HepG2 (cell line): ENCODE data around the gene CYP46A1. TPM values are rescaled to one million over a fixed set of nuclear protein-coding genes. Genes with fewer than 3 reads are reported as not detected.

Source experiments
- ATAC-seq: fragments of 200-7000 bp; cut with Tn5 transposase; 3 replicates; pipeline ENCODE4 v1.9.1; 2020; ENCODE audit warnings: mild to moderate bottlenecking, moderate library complexity
- BruUV-seq: library from RNA; stranded (reverse); fragments of 400-500 nt; replicated peaks from 2 replicates; lab custom pipeline; 2021; lab: Mats Ljungman, UMichigan
- CTCF ChIA-PET: fragments of 300-600 bp; formaldehyde crosslinking; extraction: SDS; loops from one replicate; lab custom pipeline; 2021; ENCODE audit warnings: low total read pairs, inconsistent platforms, low intra/inter-chr PET ratio; lab: Yijun Ruan, JAX
- POLR2A ChIA-PET: fragments of 350-600 bp; sonication (Branson Sonifier 250); formaldehyde crosslinking; loops from one replicate; lab custom pipeline; 2020; ENCODE audit warnings: antibody characterized with exemption, inconsistent platforms; lab: Yijun Ruan, JAX
- DNase-seq: peaks from one replicate; pipeline ENCODE4 v3.0.0-alpha.2; 2015; ENCODE audit warnings: low spot score
- FAIRE-seq: peaks from 3 replicates; lab custom pipeline; 2011; peaks lifted over from hg19 to GRCh38; lab: Jason Lieb, UNC
- H2AFZ ChIP-seq: one replicate; pipeline ENCODE4 v1.6.1; 2011; ENCODE audit warnings: low read length, inconsistent platforms
- H3K27ac ChIP-seq: fragments of 300-600 bp; 3 replicates; pipeline ENCODE4 v1.8.0; 2011; ENCODE audit warnings: mixed run types, mild to moderate bottlenecking, mixed read lengths, low read length, inconsistent platforms; ENCODE audit not compliant: insufficient read depth; ENCODE audit errors: extremely low read length
- H3K27me3 ChIP-seq, 2 experiments: fragments of 200-600 bp in 1 of 2; 2 replicates in 1 of 2; 3 replicates in 1 of 2; pipeline versions ENCODE4 v1.6.0 to v1.8.0; 2011; ENCODE audit warnings: low read length in 2 of 2, mild to moderate bottlenecking in 2 of 2, moderate library complexity in 2 of 2, inconsistent platforms in 1 of 2; ENCODE audit not compliant: insufficient read depth in 2 of 2, control insufficient read depth in 1 of 2
- H3K36me3 ChIP-seq, 2 experiments: fragments of 200-600 bp in 1 of 2; replicated peaks in 1 of 2; 2 replicates in 1 of 2; 3 replicates in 1 of 2; pipeline versions ENCODE4 v1.5.1 to v1.8.0; 2011; ENCODE audit warnings: low read length in 2 of 2, inconsistent platforms in 1 of 2; ENCODE audit not compliant: insufficient read depth in 2 of 2, control insufficient read depth in 1 of 2
- H3K4me1 ChIP-seq: 2 replicates; pipeline ENCODE4 v1.5.1; 2012; ENCODE audit warnings: low read length, inconsistent platforms; ENCODE audit not compliant: insufficient read depth
- H3K4me2 ChIP-seq: 2 replicates; pipeline ENCODE4 v1.6.0; 2011; ENCODE audit warnings: low read depth, low read length, inconsistent platforms
- H3K4me3 ChIP-seq, 3 experiments: fragments of 200-600 bp in 1 of 3; sonication (generic), shearing (Covaris generic) in 1 of 3; replicated peaks in 1 of 3; 2 replicates each; pipeline ENCODE4 v1.5.1; 2011 to 2016; ENCODE audit warnings: low read length in 3 of 3, inconsistent platforms in 2 of 3, low read depth in 2 of 3, mild to moderate bottlenecking in 2 of 3, control low read depth in 1 of 3, mixed read lengths in 1 of 3; ENCODE audit not compliant: insufficient read depth in 1 of 3
- H3K79me2 ChIP-seq: one replicate; pipeline ENCODE4 v1.6.1; 2011; ENCODE audit warnings: low read length, inconsistent platforms; ENCODE audit not compliant: insufficient read depth
- H3K9ac ChIP-seq: 2 replicates; pipeline ENCODE4 v1.6.0; 2011; ENCODE audit warnings: mild to moderate bottlenecking, low read depth, low read length, inconsistent platforms; ENCODE audit not compliant: insufficient read depth
- H3K9me3 ChIP-seq: 2 replicates; pipeline ENCODE4 v1.5.1; 2012; ENCODE audit warnings: mild to moderate bottlenecking, low read length
- H4K20me1 ChIP-seq: 2 replicates; pipeline ENCODE4 v1.6.0; 2011; ENCODE audit warnings: inconsistent platforms, mild to moderate bottlenecking, low read length, moderate library complexity; ENCODE audit not compliant: insufficient read depth
- FLYWCH1 ChIP-seq: sonication (generic); formaldehyde crosslinking; IDR thresholded peaks from 2 replicates; pipeline ENCODE4 v1.8.1; 2023; ENCODE audit warnings: mild to moderate bottlenecking, missing genetic modification reagents
- KAT2B ChIP-seq: fragments of 150-350 bp; IDR thresholded peaks from 2 replicates; pipeline ENCODE4 v1.6.1; 2014; ENCODE audit warnings: low read depth, low read length, borderline replicate concordance
- KDM2A ChIP-seq: sonication (generic); formaldehyde crosslinking; IDR thresholded peaks from 2 replicates; pipeline ENCODE4 v1.4.0; 2020; ENCODE audit warnings: low read depth, missing genetic modification reagents, borderline replicate concordance
- MEIS2 ChIP-seq: sonication (generic); formaldehyde crosslinking; IDR thresholded peaks from 2 replicates; pipeline ENCODE4 v1.9.0; 2021; ENCODE audit warnings: mild to moderate bottlenecking, missing genetic modification reagents
- MNT ChIP-seq: fragments of 450-650 bp; IDR thresholded peaks from 2 replicates; pipeline ENCODE4 v1.6.1; 2016
- NR3C1 ChIP-seq: sonication (generic); formaldehyde crosslinking; IDR thresholded peaks from 2 replicates; pipeline ENCODE4 v1.4.0; 2020; ENCODE audit warnings: missing genetic modification reagents
- PHF5A ChIP-seq: IDR thresholded peaks from one replicate; pipeline ENCODE4 v1.6.1; 2018; ENCODE audit warnings: low read depth, missing genetic modification reagents; ENCODE audit not compliant: unreplicated experiment
- RAD51 ChIP-seq: fragments of 450-650 bp; IDR thresholded peaks from 2 replicates; pipeline ENCODE4 v1.6.1; 2016; ENCODE audit warnings: borderline replicate concordance
- SNAI1 ChIP-seq: sonication (generic); formaldehyde crosslinking; IDR thresholded peaks from 2 replicates; pipeline ENCODE4 v1.5.0; 2020; ENCODE audit warnings: mild to moderate bottlenecking, missing genetic modification reagents, borderline replicate concordance
- SOX13 ChIP-seq, 3 experiments: fragments of 450-650 bp in 1 of 3; sonication (generic) in 1 of 3; formaldehyde crosslinking in 1 of 3; IDR thresholded peaks in 2 of 3; conservative IDR thresholded peaks in 1 of 3; 2 replicates each; pipeline versions ENCODE4 v1.5.0 to v1.6.1; 2016 to 2020; ENCODE audit warnings: antibody characterized with exemption in 1 of 3, mild to moderate bottlenecking in 1 of 3, missing compliant biosample characterization in 1 of 3, missing genetic modification reagents in 1 of 3, moderate library complexity in 1 of 3
- ZNF138 ChIP-seq: sonication (generic); formaldehyde crosslinking; IDR thresholded peaks from 2 replicates; pipeline ENCODE4 v1.5.0; 2020; ENCODE audit warnings: mild to moderate bottlenecking, low read depth, missing genetic modification reagents
- ZNF367 ChIP-seq: sonication (generic); formaldehyde crosslinking; IDR thresholded peaks from 2 replicates; pipeline ENCODE4 v1.4.0; 2020; ENCODE audit warnings: missing genetic modification reagents, borderline replicate concordance
- ZNF431 ChIP-seq: sonication (generic); formaldehyde crosslinking; IDR thresholded peaks from 2 replicates; pipeline ENCODE4 v1.9.0; 2022; ENCODE audit warnings: missing genetic modification reagents, low read depth, mild to moderate bottlenecking, borderline replicate concordance
- ZNF547 ChIP-seq: sonication (generic); formaldehyde crosslinking; IDR thresholded peaks from 2 replicates; pipeline ENCODE4 v1.5.1; 2020; ENCODE audit warnings: mild to moderate bottlenecking, missing genetic modification reagents
- ZNF614 ChIP-seq: IDR thresholded peaks from 2 replicates; pipeline ENCODE4 v1.6.1; 2018; ENCODE audit warnings: missing biosample characterization, missing genetic modification reagents, inconsistent platforms, borderline replicate concordance
- ZNF839 ChIP-seq: sonication (generic); formaldehyde crosslinking; IDR thresholded peaks from 2 replicates; pipeline ENCODE4 v1.4.0; 2020; ENCODE audit warnings: missing genetic modification reagents, mild to moderate bottlenecking, borderline replicate concordance
- WGBS: methylation state at CpG from one replicate; pipeline ENCODE4 v1.1.6; 2017; ENCODE audit warnings: low lambda C conversion rate; 5-methylcytosine and 5-hydroxymethylcytosine counted together
- in situ Hi-C: cut with HindIII; loops from 2 replicates; pipeline ENCODE4 v1.10.0; 2017; ENCODE audit warnings: low pct_unique_long_range_greater_than_20kb; ENCODE audit not compliant: extremely low pct_ligation_motif_present
- intact Hi-C: fragments of 100-400 bp; cut with micrococcal nuclease; formaldehyde crosslinking; loops from one replicate; pipeline ENCODE4 v1.10.0; 2022; ENCODE audit not compliant: unreplicated experiment
- polyA plus RNA-seq, 8 experiments: library from polyadenylated mRNA; depleted of rRNA in 3 of 8; stranded (reverse) in 7 of 8; unstranded in 1 of 8; fragments of >200 nt; fragmentation: Illumina TruSeq in 4 of 8; extraction: Trizol in 4 of 8; gene quantifications; 2 replicates each; pipeline versions ENCODE4 v1.2.1 to v1.2.3, GENCODE V29; 2011 to 2016; ENCODE audit warnings: low read depth in 4 of 8, missing spikeins in 1 of 8, mixed read lengths in 1 of 8; ENCODE audit not compliant: insufficient read depth in 1 of 8
- total RNA-seq, 5 experiments: library from RNA; depleted of rRNA; stranded (reverse); fragments of >200 nt; fragmentation: Illumina TruSeq; extraction: Trizol; gene quantifications; 2 replicates each; pipeline ENCODE4 v1.2.3, GENCODE V29; 2016; ENCODE audit warnings: low read depth in 1 of 5
- TF ChIP-seq, protein P1 (sequence below): IDR thresholded peaks from 2 replicates; pipeline ENCODE4 v1.6.1; 2016

CYP46A1 gene
- total and polyA plus RNA-seq, 2 of the 13 experiments (the other 11 are each of a cell fraction or from before 2014, with no cell fraction given): not detected

GRCh38 chr14:99675951-99676350 is 8.1 kb upstream of the CYP46A1 start:
- intact Hi-C loops: no loop called here
- H4K20me1 ChIP-seq: no peaks in the 10 kb centered on the region
- ATAC-seq (no peak), FAIRE-seq (no peak), DNase-seq (no peak)
- H3K9me3 ChIP-seq: peaks cover 8% of the 10 kb centered on the region; the same call in 1 of the 2 replicates
- H3K4me2 ChIP-seq: no peak overlapping the region
- H3K4me1 ChIP-seq: peaks cover 23% of the 10 kb centered on the region
- no TSS peak for BruUV-seq
- no peak for TF ChIP-seq SNAI1 (CRISPR knock-in tag)
- no peak for TF ChIP-seq ZNF547 (CRISPR knock-in tag)
- no peak for TF ChIP-seq ZNF614 (CRISPR knock-in tag)
- 0 out of 2 replicates have a peak, but pooled peaks have one; percentile 0 for TF ChIP-seq MNT
- POLR2A ChIA-PET: no interaction called here
- 59% methylated on average over 4 of the region's 10 CpGs for WGBS
- H3K36me3 ChIP-seq: no peaks in the 10 kb centered on the region
- in situ Hi-C loops: no loop called here
- H3K9ac ChIP-seq: no peak overlapping the region
- no peak overlapping the region for H2AFZ ChIP-seq
- no peak overlapping the region for H3K27ac ChIP-seq
- H3K4me3 ChIP-seq: no peak overlapping the region
- no peaks in the 10 kb centered on the region for H3K79me2 ChIP-seq
- CTCF ChIA-PET: no interaction called here
- H3K27me3 ChIP-seq: peaks cover 6 to 8% of the 10 kb centered on the region in 2 experiments; a peak in 3 of 5 replicates

DNA sequence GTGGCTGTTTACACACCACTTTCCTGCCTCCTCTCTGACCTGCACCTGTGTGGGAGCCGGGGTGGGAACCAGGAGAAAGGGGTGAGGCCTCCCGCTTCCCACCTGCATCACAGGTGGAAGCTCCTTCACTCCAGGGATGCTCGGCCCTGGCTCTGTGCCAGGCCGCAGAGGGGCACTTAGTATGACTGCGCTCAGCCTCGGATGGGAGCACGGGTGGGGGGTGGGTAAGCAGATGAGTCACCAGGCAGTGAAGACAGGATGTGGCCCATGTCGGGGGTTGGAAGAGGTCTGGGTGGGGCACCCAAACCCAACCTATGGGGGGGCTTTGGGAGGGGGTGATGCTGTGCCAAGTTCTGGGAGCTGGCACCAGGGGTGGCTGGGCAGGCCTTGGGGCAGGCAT is 7.4 kb upstream of the CYP46A1 start:
- ATAC-seq: no peak
- TF ChIP-seq SOX13 (IDR thresholded peaks at IDR 0.05) (no peak), SOX13 (CRISPR knock-in tag; conservative IDR thresholded peaks at IDR 0.05 in 1 of 2, IDR thresholded peaks at IDR 0.05 in 1 of 2) (no peak), ZNF839 (no peak), ZNF431 (CRISPR knock-in tag) (no peak), PHF5A (CRISPR knock-in tag) (no peak), NR3C1 (no peak), ZNF367 (CRISPR knock-in tag) (no peak), RAD51 (no peak), ZNF138 (CRISPR knock-in tag) (no peak), MEIS2 (CRISPR knock-in tag) (no peak), FLYWCH1 (CRISPR knock-in tag) (no peak), KAT2B (no peak), KDM2A (no peak)
- TF ChIP-seq, protein P1, sequence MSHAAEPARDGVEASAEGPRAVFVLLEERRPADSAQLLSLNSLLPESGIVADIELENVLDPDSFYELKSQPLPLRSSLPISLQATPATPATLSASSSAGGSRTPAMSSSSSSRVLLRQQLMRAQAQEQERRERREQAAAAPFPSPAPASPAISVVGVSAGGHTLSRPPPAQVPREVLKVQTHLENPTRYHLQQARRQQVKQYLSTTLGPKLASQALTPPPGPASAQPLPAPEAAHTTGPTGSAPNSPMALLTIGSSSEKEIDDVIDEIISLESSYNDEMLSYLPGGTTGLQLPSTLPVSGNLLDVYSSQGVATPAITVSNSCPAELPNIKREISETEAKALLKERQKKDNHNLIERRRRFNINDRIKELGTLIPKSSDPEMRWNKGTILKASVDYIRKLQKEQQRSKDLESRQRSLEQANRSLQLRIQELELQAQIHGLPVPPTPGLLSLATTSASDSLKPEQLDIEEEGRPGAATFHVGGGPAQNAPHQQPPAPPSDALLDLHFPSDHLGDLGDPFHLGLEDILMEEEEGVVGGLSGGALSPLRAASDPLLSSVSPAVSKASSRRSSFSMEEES: no peak

More for the DNA sequence above, 7.4 kb upstream of the CYP46A1 start:
- no peaks in the 10 kb centered on the region for H4K20me1 ChIP-seq
- ChIA-PET CTCF (no interaction called here), POLR2A (no interaction called here)
- in situ Hi-C loops: no loop called here
- no peak overlapping the region for H3K9ac ChIP-seq
- WGBS: 22% methylated on average over 8 of the region's 8 CpGs
- peaks cover 6% of the 10 kb centered on the region in 2 experiments; a peak in 2 of 5 replicates for H3K27me3 ChIP-seq
- no TSS peak for BruUV-seq
- no peaks in the 10 kb centered on the region for H3K79me2 ChIP-seq
- peaks cover 8% of the 10 kb centered on the region; the same call in 1 of the 2 replicates for H3K9me3 ChIP-seq
- intact Hi-C loops: no loop called here
- no peak overlapping the region for H2AFZ ChIP-seq
- H3K4me3 ChIP-seq: no peak overlapping the region
- H3K4me2 ChIP-seq: no peak overlapping the region
- FAIRE-seq (no peak), DNase-seq (no peak)
- H3K4me1 ChIP-seq: peaks cover 16% of the 10 kb centered on the region
- no peaks in the 10 kb centered on the region for H3K36me3 ChIP-seq
- no peak overlapping the region for H3K27ac ChIP-seq
